HG03575 (cell line): ENCODE measurements around the gene VSX2.

Experiments used
- ATAC-seq: cut with Tn5 transposase; IDR thresholded peaks from one replicate; pipeline ENCODE4 v1.9.1; 2021; ENCODE audit not compliant: unreplicated experiment, insufficient number of reproducible peaks, low FRiP score; ENCODE audit errors: extremely low read depth

Gene VSX2

GRCh38 chr14:74238974-74239847 is at the start of gene VSX2:
Gene VSX2, plus strand, starts transcription at chr14:74239449. Its CDS starts 113 bp downstream, at chr14:74239562.
- ATAC-seq = no peak

- no peak for ATAC-seq
Observed at GRCh38 chr14:74190927-74191575, 48.2 kb upstream of the VSX2 start.

GRCh38 chr14:74194506-74195274 is 44.6 kb upstream of the VSX2 start:
- ATAC-seq = no peak

GRCh38 chr14:74195623-74196022 is 43.6 kb upstream of the VSX2 start:
- no peak for ATAC-seq

- ATAC-seq = no peak
Observed at GRCh38 chr14:74198441-74199234, 40.6 kb upstream of the VSX2 start.

- no peak for ATAC-seq
Observed at GRCh38 chr14:74202113-74202512, 37.1 kb upstream of the VSX2 start.

- ATAC-seq = no peak
Observed at GRCh38 chr14:74203639-74204038, 35.6 kb upstream of the VSX2 start.

- ATAC-seq = no peak
Observed at GRCh38 chr14:74204491-74204890, 34.8 kb upstream of the VSX2 start.

- no peak for ATAC-seq
Observed at GRCh38 chr14:74205882-74206281, 33.4 kb upstream of the VSX2 start.

GRCh38 chr14:74207943-74208342 is 31.3 kb upstream of the VSX2 start:
- ATAC-seq = no peak

- ATAC-seq = no peak
Observed at GRCh38 chr14:74208642-74209041, 30.6 kb upstream of the VSX2 start.

- ATAC-seq = no peak
Observed at GRCh38 chr14:74211945-74212580, 27.2 kb upstream of the VSX2 start.

GRCh38 chr14:74213907-74214803 is 25.1 kb upstream of the VSX2 start:
- ATAC-seq = no peak

- ATAC-seq = no peak
Observed at GRCh38 chr14:74216671-74217070, 22.6 kb upstream of the VSX2 start.

- ATAC-seq = no peak
Observed at GRCh38 chr14:74217672-74218448, 21.4 kb upstream of the VSX2 start.

GRCh38 chr14:74218462-74218861 is 20.8 kb upstream of the VSX2 start:
- no peak for ATAC-seq
